Mesenteric fat pad (tissue), 1 donor: ENCODE results near the gene NGLY1. TPM values are rescaled to one million over a fixed set of nuclear protein-coding genes. Genes with fewer than 3 reads are reported as not detected.

Experiments
- DNase-seq: peaks from one replicate; pipeline ENCODE4 v3.0.0-alpha.2; 2020; ENCODE audit warnings: low spot score
- total RNA-seq: library from RNA; stranded (reverse); fragmentation: NEBNext Ultra II Directional; extraction: Animal tissue kit (Norgen Biotek cat#: 25700); gene quantifications from one replicate; pipeline ENCODE4 v1.2.1, GENCODE V29; 2021
- donor health status: DM: yes; HTN: yes; CAD: no.

Gene NGLY1
- total RNA-seq, 1 donor from 2014 or later: 35.2 TPM

- no peak for DNase-seq
These were observed 69.8 kb downstream of the NGLY1 start for GRCh38 chr3:25713341-25713985.

- no peak for DNase-seq
These were observed 72.2 kb downstream of the NGLY1 start for GRCh38 chr3:25711090-25711489.

- DNase-seq: no peak
These were observed 75.2 kb downstream of the NGLY1 start for GRCh38 chr3:25708036-25708435.

DNA sequence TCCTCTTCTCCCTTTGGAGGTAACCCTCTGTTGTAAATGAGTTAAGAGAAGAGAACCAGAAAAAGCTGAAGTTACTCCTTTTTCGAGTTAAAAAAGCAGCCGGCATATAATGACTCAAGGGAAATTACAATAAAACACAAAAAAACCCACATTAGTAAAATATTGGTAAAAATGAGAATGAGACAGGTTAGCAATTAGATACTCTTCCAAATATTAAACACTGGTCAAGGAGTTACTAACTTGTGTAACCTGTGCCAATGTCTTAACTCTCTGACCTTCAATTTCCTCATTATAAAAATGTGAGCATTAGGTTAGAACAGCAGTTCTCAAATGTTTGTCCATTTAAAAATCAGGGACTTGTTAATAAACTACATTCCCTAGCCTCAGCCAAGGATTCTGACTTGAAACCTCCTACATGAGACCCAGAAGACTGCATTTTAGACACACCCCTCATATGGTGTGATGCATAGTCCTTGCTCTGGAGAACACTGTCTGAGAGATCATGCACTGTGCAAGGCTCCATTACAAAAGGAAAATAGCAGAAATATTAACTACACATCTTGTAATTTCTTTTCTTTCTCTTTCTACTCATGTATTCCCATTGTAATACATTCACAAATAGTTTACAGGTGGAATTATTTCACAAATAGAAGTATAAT lies 75.8 kb downstream of the NGLY1 start:
- DNase-seq: no peak

GRCh38 chr3:25706213-25706612 lies 77.0 kb downstream of the NGLY1 start:
- DNase-seq: no peak

DNA sequence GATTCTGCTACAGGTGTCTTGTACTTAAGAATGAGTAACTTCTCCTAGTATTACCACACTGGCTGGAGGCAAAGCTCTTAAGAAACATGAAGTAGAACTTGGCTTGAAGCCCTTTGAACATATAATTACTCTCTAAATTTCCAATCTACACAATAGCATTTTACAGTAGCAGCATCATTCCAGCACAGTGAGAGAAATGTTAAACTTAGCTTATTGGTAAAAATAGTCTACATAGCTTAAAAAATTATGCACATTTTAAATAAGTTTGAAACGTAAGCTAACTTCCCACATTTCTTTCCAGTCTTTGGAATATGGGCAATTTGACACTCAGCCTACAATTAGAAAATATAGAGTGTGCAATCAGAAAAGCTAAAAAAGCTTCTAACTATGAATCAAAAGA lies 85.7 kb downstream of the NGLY1 start:
- no peak for DNase-seq

GRCh38 chr3:25695731-25696420 lies 87.4 kb downstream of the NGLY1 start:
- no peak for DNase-seq

- no peak for DNase-seq
These were observed 90.0 kb downstream of the NGLY1 start for GRCh38 chr3:25693238-25693637.

DNA sequence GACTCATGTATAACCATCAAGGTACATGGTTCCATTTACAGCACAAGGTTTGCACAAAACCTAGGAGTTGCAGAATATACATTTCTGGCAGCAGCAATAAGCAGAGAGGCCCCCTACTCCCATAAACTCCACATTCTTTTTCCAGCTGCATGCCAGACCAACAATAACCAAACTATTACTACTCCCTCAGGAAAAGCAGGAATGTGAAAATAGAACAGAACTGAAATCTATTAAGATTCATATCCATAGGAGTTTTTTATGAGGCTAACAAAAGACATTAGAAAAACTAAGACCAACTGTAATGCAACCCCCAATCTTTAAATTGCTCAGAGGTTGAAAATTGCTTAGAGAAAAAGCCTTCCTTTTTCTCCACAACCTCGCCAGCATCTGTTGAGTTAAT lies 90.9 kb downstream of the NGLY1 start:
- DNase-seq: no peak

- no peak for DNase-seq
These were observed 92.3 kb downstream of the NGLY1 start for GRCh38 chr3:25690768-25691533.

GRCh38 chr3:25689226-25689625 lies 94.0 kb downstream of the NGLY1 start:
- DNase-seq: no peak

- DNase-seq: no peak
These were observed 95.5 kb downstream of the NGLY1 start for GRCh38 chr3:25687742-25688141.

DNA sequence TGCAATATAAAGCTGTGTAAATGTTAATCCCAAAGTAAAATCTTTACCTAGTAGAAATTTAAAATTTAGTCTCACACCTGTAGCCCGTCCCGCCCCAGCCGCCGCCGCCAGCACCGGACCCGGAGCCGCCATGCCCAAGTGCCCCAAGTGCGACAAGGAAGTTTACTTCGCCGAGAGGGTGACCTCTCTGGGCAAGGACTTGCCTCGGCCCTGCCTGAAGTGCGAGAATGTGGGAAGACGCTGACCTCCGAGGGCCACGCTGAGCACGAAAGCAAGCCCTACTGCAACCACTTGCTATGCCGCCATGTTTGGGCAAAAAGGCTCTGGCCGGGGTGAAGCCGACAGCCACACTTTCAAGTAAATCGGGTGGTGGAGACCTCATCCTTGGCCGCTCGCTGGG lies 96.5 kb downstream of the NGLY1 start:
- no peak for DNase-seq

DNA sequence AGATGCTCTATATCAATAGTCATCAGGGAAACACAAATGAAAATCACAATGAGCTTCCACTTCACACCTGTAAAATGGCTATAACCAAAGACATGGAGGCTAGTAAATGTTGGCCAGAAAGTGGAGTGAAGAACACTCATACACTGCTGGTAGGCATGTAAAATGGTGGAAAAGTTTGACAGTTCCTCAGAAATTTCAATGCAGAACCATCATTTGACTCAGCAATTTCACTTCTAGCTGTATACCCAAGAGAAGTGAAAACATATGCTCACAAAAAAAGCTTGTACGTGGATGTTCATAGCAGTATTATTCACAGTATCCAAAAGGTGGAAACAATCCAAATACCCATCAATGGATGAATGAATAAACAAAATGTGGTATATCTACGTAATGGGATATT lies 99.4 kb downstream of the NGLY1 start:
- no peak for DNase-seq

- no peak for DNase-seq
These were observed 99.8 kb downstream of the NGLY1 start for GRCh38 chr3:25683410-25683809.

- no peak for DNase-seq
These were observed 103.5 kb downstream of the NGLY1 start for GRCh38 chr3:25679642-25680302.

- no peak for DNase-seq
These were observed 104.1 kb downstream of the NGLY1 start for GRCh38 chr3:25679166-25679565.

DNA sequence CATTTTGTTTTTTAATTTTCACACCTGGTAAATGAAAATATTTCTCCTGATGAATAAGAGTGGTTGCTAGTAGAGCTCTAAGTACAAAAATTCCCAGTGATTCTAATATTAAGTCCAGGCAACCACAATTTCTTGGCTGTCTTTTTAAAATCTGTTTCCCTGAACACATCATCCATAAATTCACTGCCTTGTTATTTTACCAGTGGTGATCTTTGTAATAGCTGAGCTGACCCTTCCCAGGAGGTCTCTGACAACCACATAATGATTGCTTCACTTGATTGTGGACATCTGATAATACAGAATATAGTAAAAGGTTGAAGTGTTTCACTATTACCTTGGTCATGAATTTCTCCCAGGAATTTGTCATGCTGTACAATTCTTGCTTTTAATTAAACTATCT lies 104.7 kb downstream of the NGLY1 start:
- DNase-seq: no peak

DNA sequence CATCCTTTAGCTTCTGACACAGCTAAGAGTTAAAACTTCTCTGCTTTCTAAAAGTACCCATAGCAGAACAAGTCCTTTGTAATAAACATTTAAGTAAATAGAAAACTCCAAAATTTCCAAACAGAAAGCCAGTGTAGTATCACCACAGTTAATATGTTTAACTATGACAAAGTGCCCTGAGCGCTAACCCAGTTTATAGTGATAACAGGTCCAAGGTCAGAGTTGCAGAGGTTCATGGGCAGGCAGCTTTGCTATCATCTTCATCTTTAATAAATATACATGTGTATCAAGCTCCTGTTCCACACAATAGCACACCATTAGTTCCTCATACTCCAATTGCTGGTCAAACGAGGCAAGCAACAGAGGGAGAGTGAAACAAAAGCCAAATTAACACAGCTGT lies 106.1 kb downstream of the NGLY1 start:
- no peak for DNase-seq

DNA sequence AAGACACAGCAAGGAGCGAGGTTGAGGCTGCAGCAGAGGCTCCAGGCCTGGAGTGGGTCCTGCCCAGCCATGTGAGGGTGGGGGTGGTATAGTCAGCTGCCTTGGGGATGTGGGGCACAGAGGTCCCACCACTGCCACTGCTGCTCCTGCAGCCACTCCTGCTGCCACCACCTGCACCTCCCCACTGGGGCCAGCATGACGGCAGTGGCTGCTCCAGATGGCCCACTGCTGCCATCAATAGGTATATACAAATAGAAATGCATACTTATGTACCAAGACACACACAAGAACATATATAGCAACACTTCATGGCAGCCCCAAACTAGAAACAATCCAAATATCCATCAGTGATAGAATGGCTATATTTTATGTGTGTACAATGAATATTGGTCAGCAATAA lies 108.6 kb downstream of the NGLY1 start:
- no peak for DNase-seq

DNA sequence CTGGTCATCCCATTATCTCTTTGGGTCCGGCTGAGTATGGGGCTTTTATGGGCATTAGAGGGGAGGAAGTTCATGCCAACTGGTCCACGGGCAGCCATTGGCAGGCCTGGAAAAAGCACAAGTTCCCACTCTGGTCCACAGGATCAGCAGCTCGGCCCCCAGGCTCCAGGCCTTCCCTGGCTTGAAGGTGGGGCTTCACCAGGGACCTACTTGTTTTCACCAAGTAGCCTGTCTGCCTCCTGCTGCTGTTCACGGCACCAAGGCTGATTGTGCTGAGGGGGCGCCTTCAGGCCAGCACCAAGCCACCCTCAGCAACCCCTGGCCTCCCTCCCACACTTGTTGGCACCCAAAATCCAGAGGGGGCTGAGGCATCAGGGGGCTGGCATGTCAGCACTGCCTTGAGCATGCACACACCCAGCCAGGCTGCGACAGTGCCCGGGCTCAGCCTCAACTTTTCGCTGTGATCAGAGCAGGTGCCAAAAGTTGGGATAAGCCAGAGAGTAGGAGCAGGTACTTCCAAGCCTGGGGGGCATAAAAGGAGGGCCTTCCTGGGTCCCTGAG lies 109.4 kb downstream of the NGLY1 start:
- no peak for DNase-seq
